ENCODE data around the gene CCDC15. TPM values are rescaled to one million over a fixed set of nuclear protein-coding genes. Genes with fewer than 3 reads are reported as not detected.
"Not testable (repeated sequence)": the region's sequence is repeated elsewhere in the genome, so short reads cannot be mapped to it uniquely, and the experiment has no call there.

CCDC15 gene
- total RNA-seq, 4 donors from 2014 or later = 0.42 to 1.6 (median 0.60) TPM

GRCh38 chr11:125086633-125087296, 132.8 kb downstream of the CCDC15 start:
- no peaks in the 10 kb centered on the region for H3K36me3 ChIP-seq
- H3K4me3 ChIP-seq = no peak overlapping the region
- H3K9me3 ChIP-seq = no peaks in the 10 kb centered on the region
- TF ChIP-seq EP300 (IDR thresholded peaks at IDR 0.05) (no peak), CTCF (IDR thresholded peaks at IDR 0.05) (no peak), POLR2A (IDR thresholded peaks at IDR 0.05; ENCODE audit: low read depth) (no peak), POLR2AphosphoS5 (IDR thresholded peaks at IDR 0.05) (no peak)
- intact Hi-C loops (cut with DNase I) = no loop called here
- H3K27ac ChIP-seq (replicated peaks in 1 of 4) = no peak overlapping the region
- peaks cover 3 to 7% (median 6%) of the 10 kb centered on the region in 4 donors for H3K4me1 ChIP-seq
- no peak for DNase-seq (ENCODE audit: extremely low spot score)
- H3K27me3 ChIP-seq = peaks cover 0 to 38% (median 0%) of the 10 kb centered on the region in 4 donors
- 90% methylated on average over 14 of the region's 14 CpGs for WGBS

GRCh38 chr11:125088123-125088522, 134.1 kb downstream of the CCDC15 start:
- H3K27me3 ChIP-seq = peaks cover 0 to 24% (median 0%) of the 10 kb centered on the region in 4 donors
- TF ChIP-seq POLR2AphosphoS5 (IDR thresholded peaks at IDR 0.05) (no peak), POLR2A (IDR thresholded peaks at IDR 0.05; ENCODE audit: low read depth) (no peak), EP300 (IDR thresholded peaks at IDR 0.05) (no peak), CTCF (IDR thresholded peaks at IDR 0.05) (no peak)
- intact Hi-C loops (cut with DNase I) = no loop called here
- 97% methylated on average over 2 of the region's 2 CpGs for WGBS
- peaks cover 3 to 7% (median 6%) of the 10 kb centered on the region in 4 donors for H3K4me1 ChIP-seq
- H3K9me3 ChIP-seq = no peaks in the 10 kb centered on the region
- H3K27ac ChIP-seq (replicated peaks in 1 of 4) = no peak overlapping the region
- DNase-seq (ENCODE audit: extremely low spot score) = no peak
- H3K36me3 ChIP-seq = peaks cover 0 to 3% (median 0%) of the 10 kb centered on the region in 4 donors
- H3K4me3 ChIP-seq = no peak overlapping the region

- H3K4me3 ChIP-seq = no peak overlapping the region
- peaks cover 3 to 7% (median 6%) of the 10 kb centered on the region in 4 donors for H3K4me1 ChIP-seq
- no peaks in the 10 kb centered on the region for H3K9me3 ChIP-seq
- DNase-seq (ENCODE audit: extremely low spot score) = no peak
- intact Hi-C loops (cut with DNase I) = no loop called here
- H3K27me3 ChIP-seq = peaks cover 0 to 17% (median 0%) of the 10 kb centered on the region in 4 donors
- WGBS = 83% methylated on average over 14 of the region's 20 CpGs
- no peak for TF ChIP-seq POLR2AphosphoS5 (IDR thresholded peaks at IDR 0.05)
- no peak for TF ChIP-seq POLR2A (IDR thresholded peaks at IDR 0.05; ENCODE audit: low read depth)
- no peak for TF ChIP-seq CTCF (IDR thresholded peaks at IDR 0.05)
- no peak overlapping the region for H3K27ac ChIP-seq (replicated peaks in 1 of 4)
- peaks cover 0 to 3% (median 0%) of the 10 kb centered on the region in 4 donors for H3K36me3 ChIP-seq
These were observed 134.8 kb downstream of the CCDC15 start for GRCh38 chr11:125088576-125089455.

- H3K4me3 ChIP-seq; intact Hi-C loops (cut with DNase I); DNase-seq (ENCODE audit: extremely low spot score); H3K27ac ChIP-seq (replicated peaks in 1 of 4); H3K4me1 ChIP-seq; H3K36me3 ChIP-seq; H3K9me3 ChIP-seq: not testable (repeated sequence)
- peaks cover 0 to 10% (median 0%) of the 10 kb centered on the region in 4 donors for H3K27me3 ChIP-seq
- 94% methylated on average over 15 of the region's 31 CpGs for WGBS
These were observed 135.5 kb downstream of the CCDC15 start for GRCh38 chr11:125089481-125089880.

GRCh38 chr11:125090151-125090550, 136.1 kb downstream of the CCDC15 start:
- WGBS = 78% methylated on average over 10 of the region's 10 CpGs
- DNase-seq (ENCODE audit: extremely low spot score); H3K4me3 ChIP-seq; H3K27me3 ChIP-seq; H3K36me3 ChIP-seq; intact Hi-C loops (cut with DNase I); H3K27ac ChIP-seq (replicated peaks in 1 of 4); H3K4me1 ChIP-seq; H3K9me3 ChIP-seq: not testable (repeated sequence)

Measured in esophagus muscularis mucosa (tissue), 4 donors.